LNCaP clone FGC (cell line): ENCODE results near the gene TRIM50.
"Not testable (repeated sequence)": the region's sequence is repeated elsewhere in the genome, so short reads cannot be mapped to it uniquely, and the experiment has no call there.

Source experiments
- DNase-seq: peaks from one replicate; pipeline ENCODE4 v3.0.0-alpha.2; 2011; ENCODE audit warnings: low read depth
- H3K4me3 ChIP-seq: 2 replicates; pipeline ENCODE4 v1.5.1; 2011; ENCODE audit warnings: mild to moderate bottlenecking, low read depth, low read length, control low read depth
- TF ChIP-seq, protein P1 (sequence below): IDR thresholded peaks from 2 replicates; pipeline ENCODE4 v1.5.1; 2012; ENCODE audit warnings: mild to moderate bottlenecking; ENCODE audit not compliant: control insufficient read depth, insufficient read depth; ENCODE audit errors: extremely low read depth

Gene TRIM50

DNA sequence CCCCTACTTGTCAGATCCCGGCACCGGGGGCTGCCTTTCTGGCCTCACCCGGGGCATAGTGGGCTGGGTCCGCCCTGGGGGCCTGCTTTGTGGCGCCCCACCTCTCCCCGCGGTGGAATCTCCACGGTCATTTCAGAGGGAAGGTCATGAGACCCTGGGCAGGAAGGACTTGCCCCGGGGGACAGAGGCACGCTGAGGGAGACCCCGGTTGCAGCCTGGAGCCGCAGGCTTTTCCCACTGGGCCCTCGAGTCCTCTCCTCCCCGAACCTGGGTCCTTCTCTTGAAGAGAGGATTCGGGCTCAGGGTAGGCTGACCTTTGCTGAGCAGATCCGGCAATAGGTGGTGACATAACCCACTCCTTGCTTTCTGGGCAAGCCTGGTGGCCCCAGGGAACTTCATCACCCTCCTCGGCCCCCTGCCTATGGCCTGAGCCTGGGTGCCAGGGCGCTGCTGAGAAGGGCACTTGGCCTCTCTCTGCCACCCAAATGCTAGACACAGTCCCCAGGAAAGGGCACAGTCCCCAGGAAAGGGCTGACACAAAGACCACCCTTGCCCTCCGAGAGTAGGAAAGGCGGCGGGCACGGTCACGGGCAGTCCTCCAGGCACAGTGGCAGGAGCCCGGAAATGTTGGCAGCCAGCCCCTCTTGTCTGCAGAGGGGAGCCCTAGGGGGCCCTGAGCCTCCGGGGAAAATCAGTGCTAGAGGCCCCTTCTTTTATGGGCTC lies 36.3 kb upstream of the TRIM50 start:
- TF ChIP-seq, protein P1, sequence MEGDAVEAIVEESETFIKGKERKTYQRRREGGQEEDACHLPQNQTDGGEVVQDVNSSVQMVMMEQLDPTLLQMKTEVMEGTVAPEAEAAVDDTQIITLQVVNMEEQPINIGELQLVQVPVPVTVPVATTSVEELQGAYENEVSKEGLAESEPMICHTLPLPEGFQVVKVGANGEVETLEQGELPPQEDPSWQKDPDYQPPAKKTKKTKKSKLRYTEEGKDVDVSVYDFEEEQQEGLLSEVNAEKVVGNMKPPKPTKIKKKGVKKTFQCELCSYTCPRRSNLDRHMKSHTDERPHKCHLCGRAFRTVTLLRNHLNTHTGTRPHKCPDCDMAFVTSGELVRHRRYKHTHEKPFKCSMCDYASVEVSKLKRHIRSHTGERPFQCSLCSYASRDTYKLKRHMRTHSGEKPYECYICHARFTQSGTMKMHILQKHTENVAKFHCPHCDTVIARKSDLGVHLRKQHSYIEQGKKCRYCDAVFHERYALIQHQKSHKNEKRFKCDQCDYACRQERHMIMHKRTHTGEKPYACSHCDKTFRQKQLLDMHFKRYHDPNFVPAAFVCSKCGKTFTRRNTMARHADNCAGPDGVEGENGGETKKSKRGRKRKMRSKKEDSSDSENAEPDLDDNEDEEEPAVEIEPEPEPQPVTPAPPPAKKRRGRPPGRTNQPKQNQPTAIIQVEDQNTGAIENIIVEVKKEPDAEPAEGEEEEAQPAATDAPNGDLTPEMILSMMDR, result no peak
- H3K4me3 ChIP-seq, result no peak overlapping the region

DNA sequence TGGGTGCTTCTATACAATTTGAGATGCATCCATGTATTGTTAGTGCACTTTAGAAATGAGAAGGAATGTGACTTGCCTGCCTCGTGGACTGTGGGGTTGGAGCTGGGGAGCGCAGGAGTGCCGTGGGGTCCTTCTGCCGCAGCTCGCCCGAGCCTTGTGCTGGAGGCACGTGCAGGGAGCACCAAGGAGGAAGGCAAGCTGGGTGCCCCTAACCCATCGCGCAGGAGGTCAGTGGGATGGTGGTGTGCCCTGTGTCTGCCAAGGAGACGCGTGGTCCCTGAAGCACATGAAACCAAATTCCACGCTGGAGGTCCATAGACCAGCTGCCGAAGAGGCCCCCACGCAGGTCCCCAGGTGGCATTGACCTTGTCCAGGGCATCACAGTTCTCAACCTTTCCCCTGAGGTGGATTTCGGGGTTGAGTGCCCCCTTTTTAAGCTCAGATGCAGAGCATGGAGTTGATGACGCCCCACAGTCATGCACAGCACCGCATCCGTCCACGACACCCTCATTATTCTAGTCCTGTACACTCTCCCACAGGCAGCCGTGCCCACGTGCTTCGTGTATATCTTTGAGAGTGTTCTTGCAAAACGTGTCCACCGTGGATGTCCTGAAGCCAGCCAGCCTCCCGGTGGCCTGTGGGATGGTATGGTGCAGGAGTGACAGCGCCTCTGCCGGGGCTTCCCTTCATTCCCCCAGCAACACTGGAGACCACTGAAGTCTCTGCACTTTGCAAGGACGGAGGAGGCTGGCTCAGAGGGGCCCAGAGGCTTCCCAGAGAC lies 35.5 kb upstream of the TRIM50 start:
- H3K4me3 ChIP-seq, result no peak overlapping the region
- no peak for DNase-seq
- TF ChIP-seq, protein P1, result no peak

More for the DNA sequence above, 36.3 kb upstream of the TRIM50 start:
- no peak for DNase-seq

DNA sequence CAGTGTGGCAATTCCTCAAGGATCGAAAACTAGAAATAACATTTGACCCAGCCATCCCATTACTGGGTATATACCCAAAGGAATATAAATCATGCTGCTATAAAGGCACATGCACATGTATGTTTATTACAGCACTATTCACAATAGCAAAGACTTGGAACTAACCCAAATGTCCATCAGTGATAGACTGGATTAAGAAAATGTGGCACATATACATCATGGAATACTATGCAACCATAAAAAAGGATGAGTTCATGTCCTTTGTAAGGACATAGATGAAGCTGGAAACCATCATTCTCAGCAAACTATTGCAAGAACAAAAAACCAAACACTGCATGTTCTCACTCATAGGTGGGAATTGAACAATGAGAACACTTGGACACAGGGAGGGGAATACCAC lies 32.7 kb upstream of the TRIM50 start:
- not testable (repeated sequence) for H3K4me3 ChIP-seq, DNase-seq

DNA sequence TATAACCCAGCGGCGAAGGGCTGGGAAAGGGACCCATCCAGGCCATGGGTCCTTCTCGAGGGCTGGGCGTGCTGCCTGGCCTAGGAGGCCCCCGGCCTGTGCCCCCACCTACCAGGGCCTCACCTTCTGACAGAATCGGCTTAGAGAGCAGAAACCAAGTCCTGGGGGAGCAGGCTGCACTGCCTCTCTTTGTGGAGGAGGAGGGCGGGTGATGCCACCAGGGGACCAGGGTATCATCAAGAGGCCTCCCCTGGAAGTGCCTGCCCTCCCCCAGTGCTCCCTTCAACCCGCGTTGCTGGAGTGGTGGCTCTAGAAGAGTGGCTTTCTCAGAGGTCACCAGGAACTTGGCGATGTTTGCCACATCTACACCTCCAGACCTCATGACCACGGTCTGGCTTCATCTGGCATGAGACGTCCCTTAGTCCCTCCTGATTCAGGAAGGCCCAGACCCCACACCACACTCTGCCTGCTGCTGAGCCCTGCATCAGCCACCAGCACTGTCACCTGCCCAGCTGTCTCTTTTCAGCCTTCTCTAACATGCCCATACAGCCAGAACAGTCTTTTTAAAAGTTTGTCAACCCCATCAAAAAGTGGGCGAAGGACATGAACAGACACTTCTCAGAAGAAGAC lies 32.0 kb upstream of the TRIM50 start:
- H3K4me3 ChIP-seq, result no peak overlapping the region
- TF ChIP-seq, protein P1, result no peak
- no peak for DNase-seq

DNA sequence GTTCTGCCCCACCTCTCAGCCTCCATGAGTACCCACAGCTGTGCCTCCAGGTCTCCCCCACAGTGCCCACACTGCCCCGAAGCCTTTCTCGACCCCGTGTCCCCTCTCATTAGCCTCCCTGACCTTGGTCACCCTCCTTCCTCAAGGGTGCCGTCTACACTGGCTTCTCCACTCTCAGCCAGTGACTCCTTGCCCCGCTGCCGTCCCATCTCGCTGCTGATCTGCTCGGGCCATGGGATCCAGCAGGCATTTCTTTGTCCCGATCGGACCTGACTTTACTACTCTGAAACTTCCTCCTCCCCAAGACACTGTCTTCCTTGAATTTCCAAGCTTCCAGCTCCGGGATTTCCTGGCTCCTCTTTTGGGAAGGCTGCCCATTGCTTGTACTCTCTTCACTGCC lies 31.4 kb upstream of the TRIM50 start:
- DNase-seq, result no peak
- no peak overlapping the region for H3K4me3 ChIP-seq
- TF ChIP-seq, protein P1, result no peak

DNA sequence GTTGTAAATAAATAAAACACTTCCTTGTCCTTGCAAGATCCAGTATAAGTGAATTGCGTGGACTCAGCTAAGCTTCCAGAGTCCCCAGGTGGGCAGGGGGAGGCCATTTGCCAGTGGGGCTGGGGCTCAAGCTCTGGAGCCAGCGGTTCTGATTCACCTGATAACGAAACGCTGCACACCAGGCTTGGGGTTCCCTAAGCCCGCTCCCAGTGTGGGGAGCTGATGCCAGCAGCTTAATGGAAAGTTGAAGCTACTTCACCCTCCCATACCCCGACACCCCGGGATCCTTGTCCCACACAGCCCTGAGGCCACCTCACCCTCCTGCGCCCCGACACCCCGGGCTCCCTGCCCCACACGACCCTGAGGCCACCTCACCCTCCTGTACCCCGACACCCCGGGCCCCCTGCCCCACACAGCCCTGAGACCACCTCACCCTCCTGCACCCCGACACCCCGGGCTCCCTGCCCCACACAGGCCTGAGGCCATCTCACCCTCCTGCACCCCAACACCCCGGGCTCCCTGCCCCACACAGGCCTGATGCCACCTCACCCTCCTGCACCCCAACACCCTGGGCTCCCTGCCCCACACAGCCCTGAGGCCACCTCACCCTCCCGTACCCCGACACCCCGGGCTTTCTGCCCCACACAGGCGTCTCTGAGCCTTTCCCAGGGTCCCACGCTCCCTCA lies 30.9 kb upstream of the TRIM50 start:
- TF ChIP-seq, protein P1, result no peak
- no peak for DNase-seq
- H3K4me3 ChIP-seq, result peak overlapping the region; percentile 35

DNA sequence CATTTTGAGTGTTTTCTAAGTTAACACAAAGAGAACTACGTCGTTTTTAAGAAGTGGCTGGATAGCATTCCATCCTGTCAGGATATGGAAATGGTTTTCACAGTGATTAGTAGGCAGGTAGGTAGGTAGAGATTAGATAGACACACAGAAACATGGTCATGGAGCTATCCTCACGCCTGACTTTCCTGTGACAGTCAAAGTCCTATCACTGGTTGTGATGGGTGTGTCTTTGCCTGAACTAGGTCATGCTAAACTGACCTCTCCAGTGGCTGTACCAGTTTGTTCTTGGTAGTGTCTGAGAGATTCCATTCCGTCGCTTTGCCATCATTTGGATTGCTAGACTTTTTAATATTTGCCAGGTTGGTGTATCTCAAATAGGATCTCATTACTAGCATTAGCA lies 28.3 kb upstream of the TRIM50 start:
- TF ChIP-seq, protein P1, result no peak
- no peak overlapping the region for H3K4me3 ChIP-seq
- no peak for DNase-seq
